ENCODE data around the gene VASP. TPM values are rescaled to one million over a fixed set of nuclear protein-coding genes. Genes with fewer than 3 reads are reported as not detected.
A peak's percentile ranks its signal among the peaks of the same experiment; 100 is the strongest.

The VASP gene
- total RNA-seq, 1 experiment from 2014 or later, result 144 TPM

DNA sequence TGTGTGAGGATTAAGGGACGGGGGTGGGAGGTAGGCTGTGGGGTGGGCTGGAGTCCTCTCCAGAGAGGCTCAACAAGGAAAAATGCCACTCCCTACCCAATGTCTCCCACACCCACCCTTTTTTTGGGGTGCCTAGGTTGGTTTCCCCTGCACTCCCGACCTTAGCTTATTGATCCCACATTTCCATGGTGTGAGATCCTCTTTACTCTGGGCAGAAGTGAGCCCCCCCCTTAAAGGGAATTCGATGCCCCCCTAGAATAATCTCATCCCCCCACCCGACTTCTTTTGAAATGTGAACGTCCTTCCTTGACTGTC lies 34.0 kb upstream of the VASP start:
- no peak for ATAC-seq
- TF ChIP-seq ZNF423 (CRISPR knock-in tag; IDR thresholded peaks at IDR 0.05), result no peak
- no peak for TF ChIP-seq RORB (CRISPR knock-in tag; IDR thresholded peaks at IDR 0.05)
- no peak for TF ChIP-seq ZNF317 (CRISPR knock-in tag; IDR thresholded peaks at IDR 0.05; ENCODE audit: borderline replicate concordance, low read depth)
- no peak for TF ChIP-seq SP1 (CRISPR knock-in tag; conservative IDR thresholded peaks at IDR 0.05)
- TF ChIP-seq ZNF425 (CRISPR knock-in tag; conservative IDR thresholded peaks at IDR 0.05), result no peak
- no peak for TF ChIP-seq CREM (CRISPR knock-in tag; IDR thresholded peaks at IDR 0.05)
- no peak for TF ChIP-seq NFE2L1 (CRISPR knock-in tag; IDR thresholded peaks at IDR 0.05)
- no peak for TF ChIP-seq NR2C2 (CRISPR knock-in tag; IDR thresholded peaks at IDR 0.05)
- no peak for TF ChIP-seq TCF7 (CRISPR knock-in tag; IDR thresholded peaks at IDR 0.05; ENCODE audit: low read depth)
- TF ChIP-seq OVOL2 (CRISPR knock-in tag; IDR thresholded peaks at IDR 0.05; ENCODE audit: borderline replicate concordance), result no peak
- TF ChIP-seq, protein P1, sequence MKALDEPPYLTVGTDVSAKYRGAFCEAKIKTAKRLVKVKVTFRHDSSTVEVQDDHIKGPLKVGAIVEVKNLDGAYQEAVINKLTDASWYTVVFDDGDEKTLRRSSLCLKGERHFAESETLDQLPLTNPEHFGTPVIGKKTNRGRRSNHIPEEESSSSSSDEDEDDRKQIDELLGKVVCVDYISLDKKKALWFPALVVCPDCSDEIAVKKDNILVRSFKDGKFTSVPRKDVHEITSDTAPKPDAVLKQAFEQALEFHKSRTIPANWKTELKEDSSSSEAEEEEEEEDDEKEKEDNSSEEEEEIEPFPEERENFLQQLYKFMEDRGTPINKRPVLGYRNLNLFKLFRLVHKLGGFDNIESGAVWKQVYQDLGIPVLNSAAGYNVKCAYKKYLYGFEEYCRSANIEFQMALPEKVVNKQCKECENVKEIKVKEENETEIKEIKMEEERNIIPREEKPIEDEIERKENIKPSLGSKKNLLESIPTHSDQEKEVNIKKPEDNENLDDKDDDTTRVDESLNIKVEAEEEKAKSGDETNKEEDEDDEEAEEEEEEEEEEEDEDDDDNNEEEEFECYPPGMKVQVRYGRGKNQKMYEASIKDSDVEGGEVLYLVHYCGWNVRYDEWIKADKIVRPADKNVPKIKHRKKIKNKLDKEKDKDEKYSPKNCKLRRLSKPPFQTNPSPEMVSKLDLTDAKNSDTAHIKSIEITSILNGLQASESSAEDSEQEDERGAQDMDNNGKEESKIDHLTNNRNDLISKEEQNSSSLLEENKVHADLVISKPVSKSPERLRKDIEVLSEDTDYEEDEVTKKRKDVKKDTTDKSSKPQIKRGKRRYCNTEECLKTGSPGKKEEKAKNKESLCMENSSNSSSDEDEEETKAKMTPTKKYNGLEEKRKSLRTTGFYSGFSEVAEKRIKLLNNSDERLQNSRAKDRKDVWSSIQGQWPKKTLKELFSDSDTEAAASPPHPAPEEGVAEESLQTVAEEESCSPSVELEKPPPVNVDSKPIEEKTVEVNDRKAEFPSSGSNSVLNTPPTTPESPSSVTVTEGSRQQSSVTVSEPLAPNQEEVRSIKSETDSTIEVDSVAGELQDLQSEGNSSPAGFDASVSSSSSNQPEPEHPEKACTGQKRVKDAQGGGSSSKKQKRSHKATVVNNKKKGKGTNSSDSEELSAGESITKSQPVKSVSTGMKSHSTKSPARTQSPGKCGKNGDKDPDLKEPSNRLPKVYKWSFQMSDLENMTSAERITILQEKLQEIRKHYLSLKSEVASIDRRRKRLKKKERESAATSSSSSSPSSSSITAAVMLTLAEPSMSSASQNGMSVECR (CRISPR knock-in tag; IDR thresholded peaks at IDR 0.05; ENCODE audit: borderline replicate concordance), result no peak
- TF ChIP-seq JAZF1 (CRISPR knock-in tag; IDR thresholded peaks at IDR 0.05), result no peak
- no peak for TF ChIP-seq MYBL2 (CRISPR knock-in tag; IDR thresholded peaks at IDR 0.05)
- TF ChIP-seq NR1H2 (CRISPR knock-in tag; IDR thresholded peaks at IDR 0.05), result no peak
- TF ChIP-seq CBFB (CRISPR knock-in tag; IDR thresholded peaks at IDR 0.05; ENCODE audit: low read depth), result no peak
- TF ChIP-seq ZBTB43 (CRISPR knock-in tag; IDR thresholded peaks at IDR 0.05), result no peak
- TF ChIP-seq, protein P2, sequence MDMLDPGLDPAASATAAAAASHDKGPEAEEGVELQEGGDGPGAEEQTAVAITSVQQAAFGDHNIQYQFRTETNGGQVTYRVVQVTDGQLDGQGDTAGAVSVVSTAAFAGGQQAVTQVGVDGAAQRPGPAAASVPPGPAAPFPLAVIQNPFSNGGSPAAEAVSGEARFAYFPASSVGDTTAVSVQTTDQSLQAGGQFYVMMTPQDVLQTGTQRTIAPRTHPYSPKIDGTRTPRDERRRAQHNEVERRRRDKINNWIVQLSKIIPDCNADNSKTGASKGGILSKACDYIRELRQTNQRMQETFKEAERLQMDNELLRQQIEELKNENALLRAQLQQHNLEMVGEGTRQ (CRISPR knock-in tag; IDR thresholded peaks at IDR 0.05), result no peak
- TF ChIP-seq, protein P3, sequence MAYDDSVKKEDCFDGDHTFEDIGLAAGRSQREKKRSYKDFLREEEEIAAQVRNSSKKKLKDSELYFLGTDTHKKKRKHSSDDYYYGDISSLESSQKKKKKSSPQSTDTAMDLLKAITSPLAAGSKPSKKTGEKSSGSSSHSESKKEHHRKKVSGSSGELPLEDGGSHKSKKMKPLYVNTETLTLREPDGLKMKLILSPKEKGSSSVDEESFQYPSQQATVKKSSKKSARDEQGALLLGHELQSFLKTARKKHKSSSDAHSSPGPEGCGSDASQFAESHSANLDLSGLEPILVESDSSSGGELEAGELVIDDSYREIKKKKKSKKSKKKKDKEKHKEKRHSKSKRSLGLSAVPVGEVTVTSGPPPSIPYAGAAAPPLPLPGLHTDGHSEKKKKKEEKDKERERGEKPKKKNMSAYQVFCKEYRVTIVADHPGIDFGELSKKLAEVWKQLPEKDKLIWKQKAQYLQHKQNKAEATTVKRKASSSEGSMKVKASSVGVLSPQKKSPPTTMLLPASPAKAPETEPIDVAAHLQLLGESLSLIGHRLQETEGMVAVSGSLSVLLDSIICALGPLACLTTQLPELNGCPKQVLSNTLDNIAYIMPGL (CRISPR knock-in tag; IDR thresholded peaks at IDR 0.05), result no peak
- TF ChIP-seq E2F1 (CRISPR knock-in tag; IDR thresholded peaks at IDR 0.05), result no peak
- TF ChIP-seq, protein P4, sequence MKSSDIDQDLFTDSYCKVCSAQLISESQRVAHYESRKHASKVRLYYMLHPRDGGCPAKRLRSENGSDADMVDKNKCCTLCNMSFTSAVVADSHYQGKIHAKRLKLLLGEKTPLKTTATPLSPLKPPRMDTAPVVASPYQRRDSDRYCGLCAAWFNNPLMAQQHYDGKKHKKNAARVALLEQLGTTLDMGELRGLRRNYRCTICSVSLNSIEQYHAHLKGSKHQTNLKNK (CRISPR knock-in tag; IDR thresholded peaks at IDR 0.05), result no peak
- Mint-ChIP-seq H3K36me3 (no peaks in the 10 kb centered on the region), H3K9me3 (no peaks in the 10 kb centered on the region), H3K27me3 (ENCODE audit: low read depth) (peaks cover 81% of the 10 kb centered on the region), H3K4me3 (peak overlapping the region; percentile 73), H3K27ac (no peak overlapping the region), H3K4me1 (peaks cover 32% of the 10 kb centered on the region)
- no peak for DNase-seq (ENCODE audit: low spot score)
- POLR2A ChIA-PET, result no interaction called here
- CTCF ChIA-PET, result interaction anchor here (1.8 to 5.0 kb wide), 2 partner anchors 12 to 34 kb away, joined by 13 to 33 read pairs; no protein-coding TSS in a partner anchor

Data from WTC11 (cell line).